Kidney tubule cell (primary cell): ENCODE data around the gene LBH.
A peak's percentile ranks its signal among the peaks of the same experiment; 100 is the strongest.
"Not testable (repeated sequence)": the region's sequence is repeated elsewhere in the genome, so short reads cannot be mapped to it uniquely, and the experiment has no call there.

ENCODE experiments used
- DNase-seq: peaks from one replicate; pipeline ENCODE4 v3.0.0-alpha.2; 2018; ENCODE audit warnings: low spot score

The LBH gene

GRCh38 chr2:30259071-30259470, 27.7 kb downstream of the LBH start:
- DNase-seq = no peak

- DNase-seq = no peak
Measured at GRCh38 chr2:30259827-30260679, 28.7 kb downstream of the LBH start.

GRCh38 chr2:30260941-30261340, 29.6 kb downstream of the LBH start:
- DNase-seq = no peak

- DNase-seq = no peak
Measured at GRCh38 chr2:30261695-30262211, 30.4 kb downstream of the LBH start.

GRCh38 chr2:30262716-30263309, 31.5 kb downstream of the LBH start:
- DNase-seq = no peak

GRCh38 chr2:30264274-30264673, 32.9 kb downstream of the LBH start:
- no peak for DNase-seq

- no peak for DNase-seq
Measured at GRCh38 chr2:30265052-30266015, 34.0 kb downstream of the LBH start.

GRCh38 chr2:30266051-30266621, 34.8 kb downstream of the LBH start:
- DNase-seq = no peak

- no peak for DNase-seq
Measured at GRCh38 chr2:30266705-30267104, 35.4 kb downstream of the LBH start.

GRCh38 chr2:30267161-30267975, 36.0 kb downstream of the LBH start:
- no peak for DNase-seq

- no peak for DNase-seq
Measured at GRCh38 chr2:30268296-30268871, 37.0 kb downstream of the LBH start.

GRCh38 chr2:30269114-30269770, 37.9 kb downstream of the LBH start:
- not testable (repeated sequence) for DNase-seq

- no peak for DNase-seq
Measured at GRCh38 chr2:30269771-30270145, 38.4 kb downstream of the LBH start.

- DNase-seq = no peak
Measured at GRCh38 chr2:30270166-30270565, 38.8 kb downstream of the LBH start.

GRCh38 chr2:30271301-30271700, 40.0 kb downstream of the LBH start:
- DNase-seq = no peak

GRCh38 chr2:30272286-30272685, 41.0 kb downstream of the LBH start:
- DNase-seq = no peak

- DNase-seq = peak; percentile 73
Measured at GRCh38 chr2:30272761-30273573, 41.6 kb downstream of the LBH start.

GRCh38 chr2:30273574-30273929, 42.2 kb downstream of the LBH start:
- no peak for DNase-seq

GRCh38 chr2:30275256-30275655, 43.9 kb downstream of the LBH start:
- no peak for DNase-seq
